B cell (primary cell): ENCODE data around the gene INPP4A. TPM values are rescaled to one million over a fixed set of nuclear protein-coding genes. Genes with fewer than 3 reads are reported as not detected.
A peak's percentile ranks its signal among the peaks of the same experiment; 100 is the strongest.

Source experiments
- ATAC-seq: fragments of 200-7000 bp; cut with Tn5 transposase; one replicate; pipeline ENCODE4 v1.10.0; 2021; ENCODE audit warnings: low read depth, mild to moderate bottlenecking, moderate number of reproducible peaks, moderate library complexity
- CTCF ChIA-PET: fragments of 350-600 bp; sonication (Branson Sonifier 250); formaldehyde crosslinking; loops from one replicate; lab custom pipeline; 2021; ENCODE audit warnings: antibody characterized with exemption, inconsistent platforms; lab: Charles Lee
- POLR2A ChIA-PET: fragments of 350-600 bp; sonication (Branson Sonifier 250); formaldehyde crosslinking; loops from one replicate; lab custom pipeline; 2021; ENCODE audit warnings: antibody characterized with exemption; lab: Charles Lee
- DNase-seq: peaks from one replicate; pipeline ENCODE4 v3.0.0; 2013
- H2AFZ ChIP-seq: 2 replicates; pipeline ENCODE4 v1.6.1; 2012; ENCODE audit warnings: mild to moderate bottlenecking, low read depth, low read length; ENCODE audit not compliant: insufficient read depth, poor library complexity, severe bottlenecking
- H3K27ac ChIP-seq, 2 donors: 1 replicate in 1 of 2; 2 replicates in 1 of 2; pipeline ENCODE4 v1.5.1; 2012 to 2013; ENCODE audit warnings: low read length in 2 of 2, mild to moderate bottlenecking in 2 of 2, moderate library complexity in 1 of 2
- H3K27me3 ChIP-seq, 4 experiments: fragments of 200-600 bp in 1 of 4; sonication (generic) in 1 of 4; replicated peaks in 1 of 4; 1 replicate in 2 of 4; 2 replicates in 2 of 4; pipeline versions ENCODE4 v1.6.1 to v1.7.0; 2013 to 2016; ENCODE audit warnings: low read length in 3 of 4, mild to moderate bottlenecking in 2 of 4, mixed read lengths in 1 of 4, moderate library complexity in 1 of 4; ENCODE audit not compliant: insufficient read depth in 4 of 4, control insufficient read depth in 3 of 4; ENCODE audit errors: control extremely low read depth in 1 of 4
- H3K36me3 ChIP-seq, 2 experiments: replicated peaks in 1 of 2; 1 replicate in 1 of 2; 2 replicates in 1 of 2; pipeline versions ENCODE4 v1.6.1 to v1.7.1; 2013; ENCODE audit warnings: low read length in 1 of 2; ENCODE audit not compliant: insufficient read depth in 2 of 2, control insufficient read depth in 1 of 2; ENCODE audit errors: control extremely low read depth in 1 of 2, extremely low read depth in 1 of 2
- H3K4me1 ChIP-seq, 2 donors: fragments of 200-600 bp in 1 of 2; sonication (generic) in 1 of 2; 1 replicate in 1 of 2; 2 replicates in 1 of 2; pipeline versions ENCODE4 v1.5.1 to v1.6.1; 2013 to 2017; ENCODE audit warnings: low read length in 2 of 2; ENCODE audit not compliant: control insufficient read depth in 2 of 2, insufficient read depth in 2 of 2
- H3K4me2 ChIP-seq: replicated peaks from 2 replicates; pipeline ENCODE3; 2012; ENCODE audit warnings: mild to moderate bottlenecking, low read depth, low read length; ENCODE audit not compliant: poor library complexity, severe bottlenecking
- H3K4me3 ChIP-seq, 5 experiments: fragments of 200-600 bp in 1 of 5; sonication (generic) in 1 of 5; 1 replicate in 3 of 5; 2 replicates in 2 of 5; pipeline versions ENCODE4 v1.5.1 to v1.7.0; 2011 to 2016; ENCODE audit warnings: low read length in 4 of 5, mild to moderate bottlenecking in 4 of 5, low read depth in 2 of 5, control low read depth in 1 of 5, moderate library complexity in 1 of 5; ENCODE audit not compliant: insufficient read depth in 1 of 5; ENCODE audit errors: control extremely low read depth in 1 of 5, extremely low read depth in 1 of 5
- H3K79me2 ChIP-seq: fragments of 200-600 bp; sonication (generic); one replicate; pipeline ENCODE4 v1.6.0; 2016; ENCODE audit warnings: low read length; ENCODE audit not compliant: control insufficient read depth, insufficient read depth
- H3K9ac ChIP-seq: fragments of 200-600 bp; sonication (generic); 2 replicates; pipeline ENCODE4 v1.6.1; 2017; ENCODE audit warnings: mild to moderate bottlenecking, low read length, moderate library complexity
- H3K9me3 ChIP-seq, 3 donors: one replicate each; pipeline versions ENCODE4 v1.6.1 to v1.7.1; 2013; ENCODE audit warnings: low read length in 2 of 3; ENCODE audit not compliant: control insufficient read depth in 2 of 3, insufficient read depth in 1 of 3; ENCODE audit errors: control extremely low read depth in 1 of 3
- H4K20me1 ChIP-seq: 2 replicates; pipeline ENCODE4 v1.6.0; 2012; ENCODE audit warnings: mild to moderate bottlenecking, low read length; ENCODE audit not compliant: insufficient read depth, control insufficient read depth, poor library complexity, severe bottlenecking
- H3K27ac Mint-ChIP-seq: one replicate; pipeline ENCODE4 v1.8.0; 2021; ENCODE audit warnings: mixed read lengths
- H3K27me3 Mint-ChIP-seq: one replicate; pipeline ENCODE4 v1.8.0; 2021; ENCODE audit warnings: mixed read lengths
- H3K4me1 Mint-ChIP-seq: one replicate; pipeline ENCODE4 v1.8.0; 2021; ENCODE audit warnings: mixed read lengths
- H3K4me3 Mint-ChIP-seq: one replicate; pipeline ENCODE4 v1.8.0; 2021; ENCODE audit warnings: mixed read lengths
- H3K9me3 Mint-ChIP-seq: one replicate; pipeline ENCODE4 v1.8.0; 2022; ENCODE audit warnings: mixed read lengths; ENCODE audit not compliant: insufficient read depth
- CTCF ChIP-seq: fragments of 200-600 bp; IDR thresholded peaks from one replicate; pipeline ENCODE4 v1.8.0; 2022; ENCODE audit warnings: antibody characterized with exemption, mild to moderate bottlenecking
- EZH2 ChIP-seq: IDR thresholded peaks from 2 replicates; pipeline ENCODE4 v1.6.1; 2012; ENCODE audit warnings: borderline replicate concordance, low read depth, mild to moderate bottlenecking, moderate library complexity, low read length; ENCODE audit not compliant: insufficient read depth, poor library complexity, severe bottlenecking
- WGBS: methylation state at CpG from one replicate; pipeline ENCODE4 v1.1.5; 2013; ENCODE audit warnings: missing lambda C conversion rate; ENCODE audit not compliant: insufficient coverage; 5-methylcytosine and 5-hydroxymethylcytosine counted together
- intact Hi-C: fragments of 100-400 bp; cut with micrococcal nuclease; formaldehyde crosslinking; loops from one replicate; pipeline ENCODE4 v1.10.0; 2022
- polyA plus RNA-seq: library from polyadenylated mRNA; depleted of rRNA; stranded (reverse); fragments of >200 nt; gene quantifications from 2 replicates; pipeline ENCODE4 v1.2.3, GENCODE V29; 2012
- total RNA-seq, 2 donors: library from RNA; stranded (reverse); fragments of 120-200 nt in 1 of 2; gene quantifications; 1 replicate in 1 of 2; 2 replicates in 1 of 2; pipeline versions ENCODE4 v1.2.3 to v1.2.4, GENCODE V29; 2013 to 2022

The INPP4A gene
- total and polyA plus RNA-seq, 2 donors (not counting 1 experiment from before 2014, with no cell fraction given): 10.7 to 22.5 TPM

DNA sequence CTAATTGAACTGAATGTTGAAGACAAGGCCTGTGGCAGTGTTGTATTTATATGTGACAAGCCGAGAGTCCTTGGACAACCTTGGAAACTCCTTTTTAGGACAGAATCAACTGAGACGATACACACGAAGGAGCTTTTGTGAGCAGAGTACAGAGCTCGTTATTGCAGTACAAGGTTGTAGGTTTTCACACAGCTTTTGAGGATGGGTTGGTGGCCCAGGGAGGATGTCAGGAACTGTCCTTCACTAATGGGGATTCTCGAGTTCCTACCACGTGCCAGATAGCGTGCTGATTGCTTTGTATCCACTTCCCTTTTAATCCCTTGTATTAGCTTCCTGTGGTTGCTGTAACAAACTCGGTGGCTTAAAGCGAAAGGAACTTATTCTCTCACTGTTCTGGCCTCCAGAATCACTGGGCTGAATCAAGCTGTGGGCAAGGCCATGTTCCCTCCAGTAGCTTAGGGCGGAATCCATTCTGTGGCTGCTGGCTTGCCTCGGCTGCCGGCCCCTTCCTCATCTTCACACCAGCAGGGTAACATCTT lies 20.2 kb downstream of the INPP4A start:
- peaks cover 33% of the 10 kb centered on the region for H3K79me2 ChIP-seq
- H3K4me1 Mint-ChIP-seq: peaks cover 69% of the 10 kb centered on the region
- POLR2A ChIA-PET: interaction anchor here (0.5 to 1.5 kb wide), 3 partner anchors 143 to 676 kb away, joined by 3 to 5 read pairs (median 3); partner anchors contain the start of genes COA5, TMEM131 and UNC50
- no peak overlapping the region for H2AFZ ChIP-seq
- peaks cover 0 to 26% (median 0%) of the 10 kb centered on the region in 3 donors for H3K9me3 ChIP-seq
- H3K4me1 ChIP-seq: peaks cover 64 to 73% of the 10 kb centered on the region in 2 donors
- peak overlapping the region; percentile 82 for H3K27ac Mint-ChIP-seq
- no peaks in the 10 kb centered on the region for H3K27me3 ChIP-seq
- WGBS: 18% methylated on average over 10 of the region's 12 CpGs
- peak overlapping the region; percentile 69 for H3K4me2 ChIP-seq
- peak overlapping the region in 1 of 5 experiments; percentile 12 for H3K4me3 ChIP-seq
- peaks cover 10% of the 10 kb centered on the region for H4K20me1 ChIP-seq
- TF ChIP-seq EZH2 (no peak), CTCF (no peak)
- CTCF ChIA-PET: interaction anchor here (0.8 to 2.7 kb wide), 10 partner anchors 9 to 266 kb away, joined by 3 to 14 read pairs (median 4); no protein-coding TSS in a partner anchor
- H3K36me3 ChIP-seq: no peaks in the 10 kb centered on the region
- peak overlapping the region; percentile 64 for H3K4me3 Mint-ChIP-seq
- no peaks in the 10 kb centered on the region for H3K27me3 Mint-ChIP-seq
- H3K9ac ChIP-seq: peak overlapping the region; percentile 34
- intact Hi-C loops: loop anchor here (1.0 to 5.0 kb wide), 2 partner anchors 10 to 53 kb away; no protein-coding TSS in a partner anchor
- peak; percentile 60 for ATAC-seq
- DNase-seq: peak; percentile 78
- H3K9me3 Mint-ChIP-seq: no peaks in the 10 kb centered on the region
- H3K27ac ChIP-seq: peak overlapping the region; percentile 52 to 58
